SKM-1 (cell line): ENCODE measurements around the gene RILPL2.
"Not testable (repeated sequence)": the region's sequence is repeated elsewhere in the genome, so short reads cannot be mapped to it uniquely, and the experiment has no call there.

Experiments used
- DNase-seq: peaks from one replicate; lab custom pipeline; 2025; ENCODE audit not compliant: unreplicated experiment; lab: John Stamatoyannopoulos, UW

RILPL2 gene

GRCh38 chr12:123384994-123385376 lies 51.5 kb downstream of the RILPL2 start:
- no peak for DNase-seq

GRCh38 chr12:123384318-123384993 lies 52.0 kb downstream of the RILPL2 start:
- DNase-seq = no peak

- DNase-seq = no peak
Observed at GRCh38 chr12:123382684-123383083, 53.8 kb downstream of the RILPL2 start.

GRCh38 chr12:123379391-123379790 lies 57.1 kb downstream of the RILPL2 start:
- DNase-seq = no peak

- DNase-seq = not testable (repeated sequence)
Observed at GRCh38 chr12:123372415-123372814, 64.1 kb downstream of the RILPL2 start.

- DNase-seq = not testable (repeated sequence)
Observed at GRCh38 chr12:123371667-123372368, 64.7 kb downstream of the RILPL2 start.

GRCh38 chr12:123369229-123369628 lies 67.3 kb downstream of the RILPL2 start:
- DNase-seq = no peak

- not testable (repeated sequence) for DNase-seq
Observed at GRCh38 chr12:123368431-123368830, 68.1 kb downstream of the RILPL2 start.

GRCh38 chr12:123367511-123367910 lies 69.0 kb downstream of the RILPL2 start:
- no peak for DNase-seq
